Omental fat pad (tissue), 4 donors: ENCODE measurements around the gene ADAMTS14. TPM values are rescaled to one million over a fixed set of nuclear protein-coding genes. Genes with fewer than 3 reads are reported as not detected.

Experiments
- ATAC-seq: fragments of 150-250 bp; one replicate; pipeline ENCODE4 v1.9.1; 2016; ENCODE audit warnings: mild to moderate bottlenecking, moderate library complexity; ENCODE audit not compliant: low FRiP score
- DNase-seq: peaks from one replicate; pipeline ENCODE4 v3.0.0-alpha.2; 2019; ENCODE audit warnings: low spot score
- total RNA-seq, 4 donors: library from RNA; depleted of rRNA; stranded (reverse); fragments of >200 nt; gene quantifications; one replicate each; pipeline ENCODE4 v1.1.0, GENCODE V29; 2016
- TF ChIP-seq, protein P1 (sequence below), 3 donors: fragments of 450-650 bp; IDR thresholded peaks; one replicate each; pipeline ENCODE4 v1.5.1; 2016 to 2017; ENCODE audit warnings: antibody characterized with exemption in 3 of 3, mild to moderate bottlenecking in 3 of 3, moderate library complexity in 2 of 3

ADAMTS14 gene
- total RNA-seq, 4 donors from 2014 or later: 0.19 to 0.60 (median 0.47) TPM; not detected in 1

DNA sequence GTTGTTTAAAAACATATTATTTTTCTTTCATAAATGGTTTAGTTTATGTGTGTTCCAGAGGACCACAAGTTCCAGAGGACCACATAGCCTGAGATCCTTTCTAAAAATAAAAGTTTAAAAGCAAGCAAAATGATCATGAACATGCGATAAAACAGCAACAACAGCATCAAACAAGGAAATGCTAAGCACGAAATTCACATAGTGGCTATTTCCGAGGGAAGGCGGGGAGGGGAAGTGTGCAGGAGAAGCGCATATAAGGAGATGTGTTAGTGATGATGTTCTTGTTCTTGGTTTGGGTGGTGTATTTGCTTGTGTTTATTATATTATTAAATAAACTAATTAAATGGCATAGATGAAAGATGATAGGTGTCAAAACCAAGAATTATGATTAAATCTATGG lies 111.7 kb downstream of the ADAMTS14 start:
- no peak for ATAC-seq
- TF ChIP-seq, protein P1, sequence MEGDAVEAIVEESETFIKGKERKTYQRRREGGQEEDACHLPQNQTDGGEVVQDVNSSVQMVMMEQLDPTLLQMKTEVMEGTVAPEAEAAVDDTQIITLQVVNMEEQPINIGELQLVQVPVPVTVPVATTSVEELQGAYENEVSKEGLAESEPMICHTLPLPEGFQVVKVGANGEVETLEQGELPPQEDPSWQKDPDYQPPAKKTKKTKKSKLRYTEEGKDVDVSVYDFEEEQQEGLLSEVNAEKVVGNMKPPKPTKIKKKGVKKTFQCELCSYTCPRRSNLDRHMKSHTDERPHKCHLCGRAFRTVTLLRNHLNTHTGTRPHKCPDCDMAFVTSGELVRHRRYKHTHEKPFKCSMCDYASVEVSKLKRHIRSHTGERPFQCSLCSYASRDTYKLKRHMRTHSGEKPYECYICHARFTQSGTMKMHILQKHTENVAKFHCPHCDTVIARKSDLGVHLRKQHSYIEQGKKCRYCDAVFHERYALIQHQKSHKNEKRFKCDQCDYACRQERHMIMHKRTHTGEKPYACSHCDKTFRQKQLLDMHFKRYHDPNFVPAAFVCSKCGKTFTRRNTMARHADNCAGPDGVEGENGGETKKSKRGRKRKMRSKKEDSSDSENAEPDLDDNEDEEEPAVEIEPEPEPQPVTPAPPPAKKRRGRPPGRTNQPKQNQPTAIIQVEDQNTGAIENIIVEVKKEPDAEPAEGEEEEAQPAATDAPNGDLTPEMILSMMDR (IDR thresholded peaks at IDR 0.05): no peak
- DNase-seq: no peak

DNA sequence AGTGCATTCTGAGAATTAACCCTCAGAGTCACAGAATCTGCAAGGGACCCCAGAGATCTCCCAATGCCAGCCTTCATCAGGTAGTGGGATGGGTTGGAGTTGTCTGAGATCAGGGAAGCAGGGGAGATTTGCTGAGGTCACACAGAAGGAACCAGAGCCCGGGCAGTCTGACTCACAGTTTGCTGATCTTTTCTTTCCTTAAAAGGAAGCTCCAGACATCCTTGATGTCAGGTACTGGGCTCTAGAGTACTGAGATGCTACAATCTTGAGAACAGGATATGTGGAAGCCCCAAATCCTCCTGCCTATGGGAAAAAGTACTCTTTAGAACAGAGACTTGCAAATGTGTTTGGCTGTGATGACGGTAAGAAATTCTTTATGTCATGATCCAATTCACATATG lies 112.2 kb downstream of the ADAMTS14 start:
- ATAC-seq (no peak), DNase-seq (no peak)
- TF ChIP-seq, protein P1 (IDR thresholded peaks at IDR 0.05): no peak

DNA sequence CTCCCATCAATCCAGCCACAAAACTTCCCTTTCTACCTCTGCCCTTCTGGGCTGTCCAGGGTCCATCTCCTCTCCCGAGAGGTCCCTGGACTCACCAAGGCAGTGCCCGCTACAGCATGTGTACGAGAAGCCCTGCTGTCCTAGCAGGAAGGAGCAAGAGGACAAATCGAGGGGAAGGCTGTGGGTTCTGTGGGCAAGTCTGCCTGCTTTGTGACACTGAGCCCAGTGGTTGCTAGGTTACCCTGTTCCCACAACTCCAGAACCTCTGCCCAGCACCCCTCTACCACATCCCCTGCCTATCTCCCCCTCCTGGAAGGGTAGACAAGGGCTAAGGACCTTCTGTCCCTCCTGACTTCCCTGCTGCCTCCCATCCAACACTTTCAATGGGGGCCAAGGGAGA lies 112.9 kb downstream of the ADAMTS14 start, which contains the start of gene TBATA:
TBATA (minus strand) TSS at position 188 of the 400 bp plus-strand sequence. CDS start 1,998 bp downstream, outside the sequence.
- TF ChIP-seq, protein P1 (IDR thresholded peaks at IDR 0.05): no peak
- ATAC-seq: no peak
- no peak for DNase-seq

DNA sequence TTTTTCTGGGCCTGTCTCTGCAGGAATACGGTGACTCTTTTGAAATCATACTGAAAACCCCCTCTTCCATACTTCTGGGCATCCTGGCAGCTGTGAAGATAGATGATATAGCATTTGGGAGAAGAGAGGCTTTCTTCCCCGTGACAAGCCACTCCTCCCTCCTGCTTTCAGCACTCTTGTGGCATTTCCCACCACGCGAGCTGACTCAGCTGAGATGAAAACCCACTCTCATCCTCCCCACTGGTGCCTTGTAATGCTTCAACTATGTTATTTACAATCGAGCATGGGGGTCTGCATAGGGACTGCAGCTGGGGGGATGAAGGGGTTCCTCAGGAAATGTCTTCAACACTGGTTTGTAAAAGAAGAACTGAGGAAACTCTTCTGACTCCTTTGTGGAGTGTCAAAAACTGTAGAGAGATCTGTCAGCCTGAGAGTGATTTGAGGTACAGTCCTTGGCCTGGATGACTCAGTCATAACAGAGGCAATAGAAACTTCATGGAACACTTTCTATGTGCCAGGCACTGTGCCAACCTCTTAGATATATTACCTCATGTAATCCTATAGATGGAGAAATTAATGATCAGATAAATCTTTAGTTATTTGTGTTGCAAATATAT lies 114.6 kb downstream of the ADAMTS14 start:
- TF ChIP-seq, protein P1 (IDR thresholded peaks at IDR 0.05): no peak
- DNase-seq (no peak), ATAC-seq (no peak)

DNA sequence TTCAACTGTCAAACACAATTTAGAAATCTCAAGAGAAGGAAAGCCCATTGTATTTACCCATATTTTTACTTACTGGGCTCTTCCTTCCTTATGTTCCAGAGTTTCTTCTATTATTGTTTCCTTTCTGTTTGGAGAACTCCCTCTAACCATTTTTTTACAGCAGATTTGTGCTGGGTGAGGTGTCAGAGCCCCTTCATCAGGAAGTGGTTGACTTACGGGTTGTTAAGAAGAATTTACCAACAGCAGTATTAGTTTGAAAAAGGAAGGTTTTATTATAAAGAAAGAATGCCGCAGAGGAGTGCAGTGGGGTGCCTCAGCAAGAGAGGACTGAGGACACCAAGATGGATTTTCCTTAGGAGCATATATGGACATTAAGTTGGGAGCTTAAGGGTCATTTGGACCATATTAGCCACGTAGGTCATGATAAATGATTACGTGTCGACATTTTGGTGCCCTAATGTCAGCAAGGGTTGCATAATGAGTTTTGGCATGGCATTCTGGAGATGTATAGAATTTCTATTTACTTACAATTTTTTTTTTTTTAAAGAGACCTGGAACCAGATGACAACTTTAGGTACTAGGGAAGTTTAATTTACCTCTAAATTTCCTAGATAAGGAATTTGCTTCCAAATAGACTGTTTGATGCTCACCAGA lies 119.2 kb downstream of the ADAMTS14 start:
- TF ChIP-seq, protein P1 (IDR thresholded peaks at IDR 0.05): no peak
- ATAC-seq (no peak), DNase-seq (no peak)

DNA sequence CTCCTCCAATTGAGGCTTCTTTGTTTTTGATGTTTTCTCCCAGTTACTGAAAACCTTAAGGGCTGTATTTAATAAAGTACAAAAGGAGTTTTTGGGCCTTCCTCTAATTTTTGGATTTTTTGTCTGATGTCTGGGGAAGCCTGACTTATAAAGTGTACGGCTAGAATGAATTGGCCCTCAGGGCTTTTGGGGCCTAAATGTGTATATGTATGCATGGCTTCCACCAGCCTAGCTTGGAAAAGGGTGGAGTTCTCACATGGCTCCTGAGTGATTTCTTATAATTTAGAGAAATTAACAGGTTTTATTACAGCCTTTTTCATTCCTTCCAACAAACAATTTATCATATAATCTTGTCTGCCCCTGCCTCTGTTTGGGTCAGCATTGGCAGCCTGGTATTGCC lies 123.3 kb downstream of the ADAMTS14 start:
- TF ChIP-seq, protein P1 (IDR thresholded peaks at IDR 0.05): no peak
- ATAC-seq (no peak), DNase-seq (no peak)

DNA sequence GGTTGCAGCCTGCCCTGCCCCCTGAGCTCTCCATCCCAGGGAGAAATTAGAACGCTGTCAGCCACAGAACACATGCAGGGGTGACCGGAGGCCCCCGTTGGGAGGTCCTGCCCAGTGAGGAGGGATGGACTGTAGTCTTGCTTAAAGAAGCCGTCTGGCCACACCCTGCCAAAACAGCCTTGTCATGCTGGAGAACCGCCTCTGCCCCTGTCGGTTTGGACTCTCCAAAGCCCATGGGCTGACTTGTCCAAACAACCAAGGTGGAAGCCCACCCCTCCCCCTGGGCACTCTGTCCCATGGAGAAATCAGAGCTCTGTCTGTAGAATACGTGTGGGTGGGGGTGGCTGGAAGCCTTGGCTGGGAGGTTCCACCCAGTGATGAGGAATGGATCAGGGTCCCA lies 125.5 kb downstream of the ADAMTS14 start:
- TF ChIP-seq, protein P1 (IDR thresholded peaks at IDR 0.05): no peak
- no peak for ATAC-seq
- DNase-seq: no peak
